Ishikawa (cell line): ENCODE results near the gene STYX.

Experiments used
- CEBPB ChIP-seq: IDR thresholded peaks from 2 replicates; pipeline ENCODE4 v1.6.1; 2012
- CREB1 ChIP-seq: IDR thresholded peaks from 2 replicates; pipeline ENCODE4 v1.6.1; 2012; ENCODE audit warnings: low read depth
- EGR1 ChIP-seq: IDR thresholded peaks from 2 replicates; pipeline ENCODE4 v1.6.1; 2012
- NFIC ChIP-seq: IDR thresholded peaks from 2 replicates; pipeline ENCODE4 v1.6.1; 2012
- RAD21 ChIP-seq: IDR thresholded peaks from 2 replicates; pipeline ENCODE4 v1.6.1; 2012; ENCODE audit warnings: low read depth
- TAF1 ChIP-seq: IDR thresholded peaks from 2 replicates; pipeline ENCODE4 v1.6.1; 2012; ENCODE audit warnings: low read depth, mild to moderate bottlenecking
- TEAD4 ChIP-seq: IDR thresholded peaks from 2 replicates; pipeline ENCODE4 v1.6.1; 2012
- YY1 ChIP-seq: IDR thresholded peaks from 2 replicates; pipeline ENCODE4 v1.6.1; 2012; ENCODE audit warnings: low read depth
- ZBTB7A ChIP-seq: IDR thresholded peaks from 2 replicates; pipeline ENCODE4 v1.6.1; 2012; ENCODE audit warnings: low read depth
- TF ChIP-seq, protein P1 (sequence below): IDR thresholded peaks from 2 replicates; pipeline ENCODE4 v1.6.1; 2012
- TF ChIP-seq, protein P2 (sequence below): IDR thresholded peaks from 2 replicates; pipeline ENCODE4 v1.6.1; 2012; ENCODE audit warnings: low read depth, mild to moderate bottlenecking
- TF ChIP-seq, protein P3 (sequence below): IDR thresholded peaks from 2 replicates; pipeline ENCODE4 v1.6.1; 2012

DNA sequence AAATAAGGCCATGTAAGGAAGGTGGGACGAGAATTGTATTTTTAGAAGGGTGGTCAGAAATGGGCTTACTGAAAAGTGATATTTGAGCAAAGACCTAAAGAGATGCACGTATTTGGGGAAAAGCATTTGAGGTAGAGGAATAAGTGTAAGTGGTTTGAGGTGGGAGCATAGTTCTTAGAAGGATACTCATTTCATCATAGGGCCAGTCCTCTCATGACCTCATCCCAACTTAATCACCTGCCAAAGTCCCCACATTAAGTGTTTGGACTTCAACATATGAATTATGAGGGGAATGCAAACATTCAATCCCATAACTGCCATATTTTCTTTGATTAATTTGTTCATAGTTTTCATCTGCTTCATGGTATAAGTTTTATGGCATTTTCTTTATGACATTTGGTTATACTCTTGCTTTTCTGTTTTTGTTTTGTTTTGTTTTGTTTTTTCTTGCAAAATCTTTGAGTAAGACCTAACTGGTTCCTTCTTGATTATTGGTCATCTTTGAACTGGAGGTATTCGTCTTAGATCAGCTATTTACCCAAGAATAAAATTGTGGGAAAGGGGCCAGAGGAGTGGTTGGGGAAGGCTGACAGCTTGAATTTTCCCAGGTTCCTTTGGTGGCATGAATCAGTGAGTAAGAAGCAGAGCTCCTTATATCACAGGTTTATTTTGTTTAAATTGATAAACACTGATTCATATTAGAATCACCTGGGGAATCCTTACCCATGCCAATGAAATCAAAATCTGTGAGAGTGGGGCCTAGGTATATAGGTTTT lies 37.3 kb downstream of the STYX start:
- TF ChIP-seq CEBPB (no peak), TAF1 (no peak), YY1 (no peak), EGR1 (no peak), NFIC (no peak), RAD21 (no peak), TEAD4 (no peak), CREB1 (no peak), ZBTB7A (no peak)
- TF ChIP-seq, protein P1, sequence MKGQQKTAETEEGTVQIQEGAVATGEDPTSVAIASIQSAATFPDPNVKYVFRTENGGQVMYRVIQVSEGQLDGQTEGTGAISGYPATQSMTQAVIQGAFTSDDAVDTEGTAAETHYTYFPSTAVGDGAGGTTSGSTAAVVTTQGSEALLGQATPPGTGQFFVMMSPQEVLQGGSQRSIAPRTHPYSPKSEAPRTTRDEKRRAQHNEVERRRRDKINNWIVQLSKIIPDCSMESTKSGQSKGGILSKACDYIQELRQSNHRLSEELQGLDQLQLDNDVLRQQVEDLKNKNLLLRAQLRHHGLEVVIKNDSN = no peak
- TF ChIP-seq, protein P2, sequence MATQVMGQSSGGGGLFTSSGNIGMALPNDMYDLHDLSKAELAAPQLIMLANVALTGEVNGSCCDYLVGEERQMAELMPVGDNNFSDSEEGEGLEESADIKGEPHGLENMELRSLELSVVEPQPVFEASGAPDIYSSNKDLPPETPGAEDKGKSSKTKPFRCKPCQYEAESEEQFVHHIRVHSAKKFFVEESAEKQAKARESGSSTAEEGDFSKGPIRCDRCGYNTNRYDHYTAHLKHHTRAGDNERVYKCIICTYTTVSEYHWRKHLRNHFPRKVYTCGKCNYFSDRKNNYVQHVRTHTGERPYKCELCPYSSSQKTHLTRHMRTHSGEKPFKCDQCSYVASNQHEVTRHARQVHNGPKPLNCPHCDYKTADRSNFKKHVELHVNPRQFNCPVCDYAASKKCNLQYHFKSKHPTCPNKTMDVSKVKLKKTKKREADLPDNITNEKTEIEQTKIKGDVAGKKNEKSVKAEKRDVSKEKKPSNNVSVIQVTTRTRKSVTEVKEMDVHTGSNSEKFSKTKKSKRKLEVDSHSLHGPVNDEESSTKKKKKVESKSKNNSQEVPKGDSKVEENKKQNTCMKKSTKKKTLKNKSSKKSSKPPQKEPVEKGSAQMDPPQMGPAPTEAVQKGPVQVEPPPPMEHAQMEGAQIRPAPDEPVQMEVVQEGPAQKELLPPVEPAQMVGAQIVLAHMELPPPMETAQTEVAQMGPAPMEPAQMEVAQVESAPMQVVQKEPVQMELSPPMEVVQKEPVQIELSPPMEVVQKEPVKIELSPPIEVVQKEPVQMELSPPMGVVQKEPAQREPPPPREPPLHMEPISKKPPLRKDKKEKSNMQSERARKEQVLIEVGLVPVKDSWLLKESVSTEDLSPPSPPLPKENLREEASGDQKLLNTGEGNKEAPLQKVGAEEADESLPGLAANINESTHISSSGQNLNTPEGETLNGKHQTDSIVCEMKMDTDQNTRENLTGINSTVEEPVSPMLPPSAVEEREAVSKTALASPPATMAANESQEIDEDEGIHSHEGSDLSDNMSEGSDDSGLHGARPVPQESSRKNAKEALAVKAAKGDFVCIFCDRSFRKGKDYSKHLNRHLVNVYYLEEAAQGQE = no peak
- TF ChIP-seq, protein P3, sequence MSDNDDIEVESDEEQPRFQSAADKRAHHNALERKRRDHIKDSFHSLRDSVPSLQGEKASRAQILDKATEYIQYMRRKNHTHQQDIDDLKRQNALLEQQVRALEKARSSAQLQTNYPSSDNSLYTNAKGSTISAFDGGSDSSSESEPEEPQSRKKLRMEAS = no peak
